Embryonic facial prominence (tissue), 1 donor: Measurements from ENCODE around the gene KCNN4.
"Not testable (repeated sequence)": the region's sequence is repeated elsewhere in the genome, so short reads cannot be mapped to it uniquely, and the experiment has no call there.

Experiments used
- DNase-seq: peaks from one replicate; pipeline ENCODE4 v3.0.0-alpha.2; 2016; ENCODE audit errors: extremely low spot score

Gene KCNN4

GRCh38 chr19:43798546-43799409 is 18.0 kb upstream of the KCNN4 start:
- no peak for DNase-seq

- no peak for DNase-seq
These were observed 17.3 kb upstream of the KCNN4 start for GRCh38 chr19:43798026-43798545.

- no peak for DNase-seq
These were observed 16.8 kb upstream of the KCNN4 start for GRCh38 chr19:43797556-43797955.

GRCh38 chr19:43797118-43797517 is 16.3 kb upstream of the KCNN4 start:
- no peak for DNase-seq

GRCh38 chr19:43790587-43790986 is 9.8 kb upstream of the KCNN4 start:
- no peak for DNase-seq

GRCh38 chr19:43789029-43789428 is 8.3 kb upstream of the KCNN4 start:
- DNase-seq, result no peak

- no peak for DNase-seq
These were observed 5.9 kb upstream of the KCNN4 start for GRCh38 chr19:43786665-43787064.

- no peak for DNase-seq
These were observed 4.4 kb upstream of the KCNN4 start for GRCh38 chr19:43784981-43785808.

- no peak for DNase-seq
These were observed 3.6 kb upstream of the KCNN4 start for GRCh38 chr19:43784241-43784980.

- DNase-seq, result no peak
These were observed 2.9 kb upstream of the KCNN4 start for GRCh38 chr19:43783636-43784035.

- DNase-seq, result no peak
These were observed 2.0 kb upstream of the KCNN4 start for GRCh38 chr19:43782689-43783231.

- DNase-seq, result no peak
These were observed 1.5 kb upstream of the KCNN4 start for GRCh38 chr19:43782311-43782660.

GRCh38 chr19:43781630-43782310 is 997 bp upstream of the KCNN4 start:
- no peak for DNase-seq

- no peak for DNase-seq
These were observed 953 bp downstream of the KCNN4 start for GRCh38 chr19:43779820-43780219.

- DNase-seq, result no peak
These were observed 1.5 kb downstream of the KCNN4 start for GRCh38 chr19:43779147-43779819.

- no peak for DNase-seq
These were observed 2.1 kb downstream of the KCNN4 start for GRCh38 chr19:43778651-43779050.

GRCh38 chr19:43777163-43777695 is 3.5 kb downstream of the KCNN4 start:
- DNase-seq, result no peak

GRCh38 chr19:43776286-43776685 is 4.5 kb downstream of the KCNN4 start:
- no peak for DNase-seq

- no peak for DNase-seq
These were observed 5.4 kb downstream of the KCNN4 start for GRCh38 chr19:43775299-43775890.

GRCh38 chr19:43774940-43775258 is 5.9 kb downstream of the KCNN4 start:
- not testable (repeated sequence) for DNase-seq
